Stomach (tissue), 19 donors: ENCODE data around the gene ADGRL2. TPM values are rescaled to one million over a fixed set of nuclear protein-coding genes. Genes with fewer than 3 reads are reported as not detected.

ENCODE experiments used
- DNase-seq, 2 donors: peaks; one replicate each; pipeline versions ENCODE4 v3.0.0 to v3.0.0-alpha.2; 2013 to 2019
- H3K27ac ChIP-seq, 5 donors: fragments of 200-600 bp in 4 of 5; sonication (generic) in 4 of 5; one replicate each; pipeline ENCODE4 v1.5.1; 2013 to 2019; ENCODE audit warnings: mild to moderate bottlenecking in 1 of 5, moderate library complexity in 1 of 5
- H3K27me3 ChIP-seq, 3 donors: fragments of 200-600 bp; sonication (generic); one replicate each; pipeline ENCODE4 v1.5.1; 2017 to 2019; ENCODE audit warnings: mixed run types in 1 of 3
- H3K36me3 ChIP-seq, 4 donors: fragments of 200-600 bp; sonication (generic); 1 replicate in 3 of 4; 2 replicates in 1 of 4; pipeline ENCODE4 v1.5.1; 2016 to 2019
- H3K4me1 ChIP-seq, 4 donors: fragments of 200-600 bp; sonication (generic); one replicate each; pipeline ENCODE4 v1.5.1; 2016 to 2019
- H3K4me3 ChIP-seq, 4 donors: fragments of 200-600 bp; sonication (generic) in 3 of 4; one replicate each; pipeline ENCODE4 v1.5.1; 2016 to 2019; ENCODE audit warnings: mild to moderate bottlenecking in 1 of 4
- H3K9me3 ChIP-seq, 4 donors: fragments of 200-600 bp; sonication (generic); one replicate each; pipeline ENCODE4 v1.5.1; 2016 to 2019
- CTCF ChIP-seq, 7 experiments: fragments of 450-650 bp in 4 of 7; fragments of 200-600 bp in 3 of 7; sonication (generic) in 3 of 7; IDR thresholded peaks; one replicate each; pipeline ENCODE4 v1.5.1; 2016 to 2019; ENCODE audit warnings: antibody characterized with exemption in 7 of 7, control low read depth in 2 of 7, mild to moderate bottlenecking in 1 of 7
- EP300 ChIP-seq: sonication (generic); formaldehyde crosslinking; IDR thresholded peaks from one replicate; pipeline ENCODE4 v1.6.1; 2017; ENCODE audit warnings: antibody characterized with exemption
- POLR2A ChIP-seq, 4 donors: fragments of 450-650 bp; IDR thresholded peaks; one replicate each; pipeline ENCODE4 v1.6.1; 2016; ENCODE audit warnings: antibody characterized with exemption in 4 of 4, control low read depth in 2 of 4, mild to moderate bottlenecking in 1 of 4, moderate library complexity in 1 of 4
- POLR2AphosphoS5 ChIP-seq, 3 donors: sonication (generic); formaldehyde crosslinking; IDR thresholded peaks; one replicate each; pipeline ENCODE4 v1.6.1; 2016; ENCODE audit warnings: antibody characterized with exemption in 3 of 3
- WGBS, 5 donors: extraction: QIAGEN DNeasy Blood & Tissue Kit in 3 of 5; methylation state at CpG; one replicate each; pipeline versions ENCODE4 v1.1.5 to v1.1.7; 2013 to 2018; 5-methylcytosine and 5-hydroxymethylcytosine counted together
- intact Hi-C: fragments of 100-400 bp; cut with DNase I; formaldehyde crosslinking; loops from one replicate; pipeline ENCODE4 v1.15.1; 2023; ENCODE audit warnings: low total_unique reads
- long read RNA-seq, 10 donors: transcript quantifications; one replicate each; lab custom pipeline, GENCODE V29; 2026
- polyA plus RNA-seq, 3 donors: library from polyadenylated mRNA; stranded (reverse); fragments of 200-250 nt; gene quantifications; one replicate each; pipeline ENCODE4 v1.2.3, GENCODE V29; 2013
- total RNA-seq, 5 donors: library from RNA; depleted of rRNA; stranded (reverse); fragments of >200 nt; gene quantifications; one replicate each; pipeline versions ENCODE4 v1.1.0 to v1.2.3, GENCODE V29; 2014 to 2016
- donor health status: healthy with polysubstance abuse.
- donor health status: Bipolar disorder and iron deficiency.
- donor health status: healthy.

ADGRL2 gene
- 100 to 1,000 TPM in 2 of 5 donors, 10 to 100 TPM in 3; 13.6 to 173 (median 78.5) TPM for total RNA-seq
- polyA plus RNA-seq, result 10 to 100 TPM; 13.0 to 19.4 (median 15.7) TPM
- long read RNA-seq, donor 1, partial matches to known transcripts, result 12 of 12 reads
- long read RNA-seq, donor 1, other reads (novel, unspliced or antisense), result 0 of 12 reads
- long read RNA-seq, donor 2, partial matches to known transcripts, result 12 of 13 reads
- long read RNA-seq, donor 2, other reads (novel, unspliced or antisense), result 0 of 13 reads
- long read RNA-seq, donor 3, result 0 reads
- long read RNA-seq, donor 4, result 0 reads
- long read RNA-seq, donor 5, partial matches to known transcripts, result 0 of 8 reads
- long read RNA-seq, donor 5, other reads (novel, unspliced or antisense), result 7 of 8 reads
- long read RNA-seq, donor 6, result 0 reads
- long read RNA-seq, donor 7, result 0 reads
- long read RNA-seq, donor 8, result 0 reads
- long read RNA-seq, donor 9, result 0 reads
- long read RNA-seq, donor 10, result 0 reads

- Histone ChIP-seq H3K4me1 (peaks cover 0 to 34% (median 25%) of the 10 kb centered on the region in 4 donors), H3K27me3 (peaks cover 0 to 35% (median 0%) of the 10 kb centered on the region in 3 donors), H3K4me3 (peak within 1 kb of the TSS; percentile 79 to 92 (median 82)), H3K36me3 (no peaks in the 10 kb centered on the region), H3K27ac (peak within 1 kb of the TSS; percentile 88 to 97 (median 93)), H3K9me3 (no peaks in the 10 kb centered on the region)
- peak; percentile 47 to 73 (median 72) for TF ChIP-seq POLR2AphosphoS5 (IDR thresholded peaks at IDR 0.05)
- TF ChIP-seq CTCF (IDR thresholded peaks at IDR 0.05), result no peak
- peak; percentile 68 to 96 for DNase-seq
- WGBS, 5 donors, result 0 to 3% (median 2%) methylated on average over 43 to 80 of the region's 81 CpGs
- intact Hi-C loops, result no loop called here
Measured at GRCh38 chr1:81800695-81801650, at the start of gene ADGRL2. Gene ADGRL2, plus strand, starts transcription at chr1:81800934. Its CDS starts 36,051 bp downstream, at chr1:81836985.

- no peak overlapping the region for H3K4me3 ChIP-seq
- no peaks in the 10 kb centered on the region for H3K27me3 ChIP-seq
- peaks cover 0 to 7% (median 0%) of the 10 kb centered on the region in 4 donors for H3K4me1 ChIP-seq
- no peak for TF ChIP-seq CTCF (IDR thresholded peaks at IDR 0.05)
- TF ChIP-seq POLR2A (IDR thresholded peaks at IDR 0.05), result no peak
- no peak for TF ChIP-seq EP300
- no peak for TF ChIP-seq POLR2AphosphoS5 (IDR thresholded peaks at IDR 0.05)
- DNase-seq, result no peak
- H3K36me3 ChIP-seq, result no peaks in the 10 kb centered on the region
- intact Hi-C loops, result no loop called here
- WGBS, 5 donors, result 28 to 62% (median 44%) methylated on average over 2 of the region's 2 CpGs
- no peaks in the 10 kb centered on the region for H3K9me3 ChIP-seq
- H3K27ac ChIP-seq, result no peak overlapping the region
Measured at GRCh38 chr1:81752840-81753239, 47.9 kb upstream of the ADGRL2 start.

- no peak for DNase-seq
- Histone ChIP-seq H3K36me3 (no peaks in the 10 kb centered on the region), H3K27me3 (no peaks in the 10 kb centered on the region), H3K4me3 (no peak overlapping the region), H3K9me3 (no peaks in the 10 kb centered on the region), H3K4me1 (peaks cover 0 to 12% (median 0%) of the 10 kb centered on the region in 4 donors), H3K27ac (no peak overlapping the region)
- TF ChIP-seq POLR2A (IDR thresholded peaks at IDR 0.05) (no peak), EP300 (no peak), POLR2AphosphoS5 (IDR thresholded peaks at IDR 0.05) (no peak), CTCF (IDR thresholded peaks at IDR 0.05) (no peak)
- intact Hi-C loops, result no loop called here
Measured at GRCh38 chr1:81754424-81754823, 46.3 kb upstream of the ADGRL2 start.

- TF ChIP-seq POLR2A (IDR thresholded peaks at IDR 0.05) (no peak), CTCF (IDR thresholded peaks at IDR 0.05) (no peak), EP300 (no peak), POLR2AphosphoS5 (IDR thresholded peaks at IDR 0.05) (no peak)
- Histone ChIP-seq H3K27me3 (no peaks in the 10 kb centered on the region), H3K36me3 (no peaks in the 10 kb centered on the region), H3K4me3 (no peak overlapping the region), H3K9me3 (no peaks in the 10 kb centered on the region), H3K4me1 (peaks cover 0 to 22% (median 4%) of the 10 kb centered on the region in 4 donors), H3K27ac (no peak overlapping the region)
- DNase-seq, result no peak
- 50 to 57% (median 53%) methylated on average over 2 of the region's 2 CpGs for WGBS, 5 donors
- intact Hi-C loops, result no loop called here
Measured at GRCh38 chr1:81756872-81757271, 43.9 kb upstream of the ADGRL2 start.
